ENCODE results near the gene TAF15. TPM values are rescaled to one million over a fixed set of nuclear protein-coding genes. Genes with fewer than 3 reads are reported as not detected.

Gene TAF15
- total RNA-seq, 2 donors from 2014 or later = 112 to 143 TPM

DNA sequence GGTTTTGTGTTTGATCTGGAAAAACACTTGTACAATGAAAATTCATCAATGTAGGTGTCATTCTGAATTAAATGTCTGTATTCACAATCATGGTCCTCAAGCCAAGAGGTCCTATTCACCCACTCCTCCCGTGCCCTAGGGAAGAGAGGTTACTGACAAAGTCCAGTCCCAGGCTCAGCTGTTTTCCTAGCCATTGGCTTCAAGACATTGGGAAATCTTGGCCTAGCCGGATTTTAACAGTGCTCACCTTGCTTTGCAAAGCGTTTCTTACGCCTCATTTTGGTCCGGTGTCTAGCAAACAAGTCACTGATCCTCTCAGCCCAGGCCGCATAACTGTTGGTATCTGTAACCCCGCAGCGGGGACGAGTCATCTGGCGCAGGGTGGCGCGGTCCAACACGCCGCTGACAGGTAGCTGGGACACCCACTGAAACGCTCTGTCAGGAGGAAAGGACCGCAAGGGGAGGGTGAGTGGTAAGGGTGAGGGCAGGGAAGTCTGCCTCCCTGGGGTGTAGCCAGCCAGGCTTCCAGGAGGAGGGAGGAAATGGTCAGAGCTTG lies 30.6 kb upstream of the TAF15 start:
- no peak for ATAC-seq
- intact Hi-C loops (cut with DNase I, micrococcal nuclease) = no loop called here
- DNase-seq = no peak

DNA sequence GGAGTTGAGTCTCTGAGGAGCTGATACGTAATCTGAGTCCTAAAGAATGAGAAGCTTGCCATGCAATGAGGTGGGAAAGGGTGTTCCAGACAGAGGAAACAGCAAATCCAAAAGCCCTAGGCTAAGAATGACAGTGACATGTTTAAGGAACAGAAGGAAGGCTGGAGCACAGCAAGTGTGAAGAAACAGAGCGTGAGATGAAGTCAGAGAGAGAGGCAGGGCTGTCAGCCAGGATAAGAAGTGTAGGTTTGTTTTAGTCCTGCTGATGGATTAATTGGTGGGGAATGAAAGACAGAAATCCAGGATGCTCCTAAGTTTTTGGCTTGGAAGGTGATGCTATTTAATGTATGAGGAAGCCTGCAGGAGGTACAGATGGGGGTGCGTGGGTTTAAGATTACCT lies 28.3 kb upstream of the TAF15 start:
- intact Hi-C loops (cut with DNase I, micrococcal nuclease) = no loop called here
- ATAC-seq = no peak
- no peak for DNase-seq

DNA sequence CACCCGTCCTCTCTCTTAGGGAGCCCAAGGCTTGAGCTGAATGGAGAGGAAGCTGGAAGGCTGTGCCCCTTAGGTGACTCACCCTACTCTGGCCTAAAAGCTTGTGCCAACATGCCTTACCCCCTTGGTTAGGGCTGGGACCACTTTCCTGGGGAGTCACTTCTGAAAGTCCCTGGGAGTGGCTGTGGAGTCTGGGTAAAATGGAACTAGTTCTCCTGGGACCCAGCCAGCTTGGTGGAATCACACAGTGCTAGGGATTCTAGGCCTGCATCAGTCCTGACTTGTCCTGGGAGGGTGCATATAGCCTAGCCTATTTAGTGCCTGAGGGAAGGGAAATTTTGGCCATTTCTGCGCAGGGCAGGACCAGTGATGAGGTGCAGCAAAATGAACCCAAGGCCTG lies 24.4 kb upstream of the TAF15 start:
- intact Hi-C loops (cut with DNase I, micrococcal nuclease) = no loop called here
- no peak for ATAC-seq

DNA sequence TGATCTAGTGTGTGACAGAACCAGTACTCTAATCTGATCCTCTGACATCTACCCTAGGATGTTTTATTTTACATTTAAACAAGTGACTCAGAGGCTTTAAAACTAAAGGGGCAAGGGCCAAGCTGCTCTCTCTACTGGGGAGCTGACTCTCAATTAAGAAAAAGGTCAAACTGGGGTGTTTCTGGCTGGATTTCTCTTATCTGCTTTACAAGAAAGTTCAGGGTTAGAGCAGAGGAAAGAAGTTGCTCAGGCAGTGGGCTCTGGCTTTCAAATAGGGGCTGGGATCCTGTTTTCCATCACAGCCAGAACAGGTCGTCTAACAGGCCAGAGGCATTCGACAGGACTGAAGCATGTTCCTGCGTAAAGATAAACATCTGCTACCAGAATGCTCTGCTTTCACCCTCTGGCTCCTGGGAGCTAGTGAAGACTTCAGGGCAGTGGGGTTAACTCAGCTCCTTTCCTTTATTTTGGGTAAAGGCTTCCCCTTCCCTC lies 22.3 kb upstream of the TAF15 start:
- peak; percentile 40 for ATAC-seq
- DNase-seq = peak in 1 of 2 donors; percentile 30
- intact Hi-C loops (cut with DNase I, micrococcal nuclease) = no loop called here

More for the DNA sequence above, 24.4 kb upstream of the TAF15 start:
- DNase-seq = no peak

- peak; percentile 20 for ATAC-seq
- intact Hi-C loops (cut with DNase I, micrococcal nuclease) = no loop called here
- peak; percentile 2 to 24 for DNase-seq
Measured at GRCh38 chr17:35788477-35789368, 20.6 kb upstream of the TAF15 start.

GRCh38 chr17:35790841-35791240 lies 18.4 kb upstream of the TAF15 start:
- intact Hi-C loops (cut with DNase I, micrococcal nuclease) = no loop called here
- ATAC-seq = peak; percentile 13
- DNase-seq = peak; percentile 21 to 47

DNA sequence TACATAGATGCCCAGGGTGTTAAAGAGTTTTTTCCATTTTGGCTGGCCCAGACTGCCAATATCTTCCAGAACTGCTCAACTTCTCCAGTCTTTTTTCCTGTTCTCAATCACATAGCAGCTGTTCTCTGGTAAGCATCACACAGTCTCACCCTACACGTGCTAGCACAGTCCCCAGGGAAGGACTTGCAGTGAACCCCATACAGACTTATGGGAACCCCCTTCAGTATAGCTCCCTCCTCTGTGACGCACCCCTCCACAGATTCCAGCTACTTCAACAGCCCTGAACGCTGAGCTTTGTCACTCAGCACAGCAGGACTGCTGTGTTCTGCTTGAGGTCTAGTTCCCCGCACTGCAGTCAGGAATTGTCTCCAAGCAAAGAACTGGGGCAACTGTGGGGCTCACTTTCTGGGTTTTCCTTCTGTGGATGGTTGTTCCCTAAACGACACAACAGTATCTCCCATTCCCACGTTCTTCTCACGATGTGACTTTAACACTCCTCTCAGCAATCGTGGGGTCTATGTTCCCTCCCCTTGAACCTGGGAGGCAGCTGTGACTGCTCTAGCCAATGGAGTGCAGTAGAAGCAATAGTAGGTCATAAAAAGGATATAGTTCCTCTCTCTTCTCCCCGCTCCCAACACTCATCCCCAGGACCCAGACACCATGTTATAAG lies 17.5 kb upstream of the TAF15 start:
- DNase-seq (peak; percentile 1 to 16), ATAC-seq (no peak)
- intact Hi-C loops (cut with DNase I, micrococcal nuclease) = no loop called here

- ATAC-seq (no peak), DNase-seq (peak in 1 of 2 donors; percentile 17)
- intact Hi-C loops (cut with DNase I, micrococcal nuclease) = no loop called here
Measured at GRCh38 chr17:35793257-35793656, 16.0 kb upstream of the TAF15 start.

- intact Hi-C loops (cut with DNase I, micrococcal nuclease) = no loop called here
- ATAC-seq = peak; percentile 83
- DNase-seq = peak; percentile 85 to 86
Measured at GRCh38 chr17:35795007-35795870, 14.0 kb upstream of the TAF15 start, which contains the start of gene MMP28. MMP28 (minus strand) TSS chr17:35795641; CDS start chr17:35795377, 264 bp downstream.

DNA sequence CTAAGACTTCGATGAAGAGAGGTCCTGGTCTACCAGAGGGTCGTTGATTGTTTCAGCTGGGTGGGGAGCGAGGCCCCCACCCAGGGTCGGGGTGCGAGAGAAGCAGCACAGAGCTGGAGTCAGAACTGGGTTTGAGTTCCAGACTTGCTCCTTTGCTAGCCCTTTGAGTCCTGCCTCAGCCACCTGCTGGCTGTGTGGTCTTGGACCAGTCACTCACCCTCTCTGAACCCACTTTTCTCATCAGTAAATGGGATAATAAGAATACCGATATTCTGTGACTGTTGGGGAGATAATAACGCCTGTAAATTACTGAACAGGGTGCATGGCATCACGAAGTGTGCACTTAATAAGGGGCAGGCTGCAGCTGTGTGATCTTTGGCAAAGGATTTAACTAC lies 13.4 kb upstream of the TAF15 start:
- ATAC-seq = no peak
- intact Hi-C loops (cut with DNase I, micrococcal nuclease) = no loop called here
- no peak for DNase-seq

GRCh38 chr17:35796942-35797341 lies 12.3 kb upstream of the TAF15 start:
- intact Hi-C loops (cut with DNase I, micrococcal nuclease) = no loop called here
- DNase-seq = no peak
- no peak for ATAC-seq

DNA sequence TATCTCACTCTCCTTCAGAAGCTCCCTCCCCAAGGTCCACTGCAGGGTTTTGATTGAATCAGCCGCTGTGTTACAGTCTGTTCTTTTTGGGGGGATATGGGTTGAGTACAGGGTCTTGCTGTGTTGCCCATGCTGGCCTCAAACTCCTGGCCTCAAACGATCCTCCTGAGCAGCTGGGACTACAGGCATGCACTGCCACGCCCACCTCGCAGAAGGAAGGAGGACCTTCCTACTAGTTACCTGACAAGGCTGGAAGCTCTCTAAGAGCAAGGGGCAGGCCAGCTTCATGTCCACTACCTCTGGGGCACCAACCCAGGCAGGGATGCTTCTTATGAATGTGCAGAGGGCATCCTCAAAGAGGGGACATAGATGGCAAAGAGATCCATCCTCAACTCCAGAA lies 11.9 kb upstream of the TAF15 start:
- intact Hi-C loops (cut with DNase I, micrococcal nuclease) = no loop called here
- peak in 1 of 2 donors; percentile 52 for DNase-seq
- no peak for ATAC-seq

DNA sequence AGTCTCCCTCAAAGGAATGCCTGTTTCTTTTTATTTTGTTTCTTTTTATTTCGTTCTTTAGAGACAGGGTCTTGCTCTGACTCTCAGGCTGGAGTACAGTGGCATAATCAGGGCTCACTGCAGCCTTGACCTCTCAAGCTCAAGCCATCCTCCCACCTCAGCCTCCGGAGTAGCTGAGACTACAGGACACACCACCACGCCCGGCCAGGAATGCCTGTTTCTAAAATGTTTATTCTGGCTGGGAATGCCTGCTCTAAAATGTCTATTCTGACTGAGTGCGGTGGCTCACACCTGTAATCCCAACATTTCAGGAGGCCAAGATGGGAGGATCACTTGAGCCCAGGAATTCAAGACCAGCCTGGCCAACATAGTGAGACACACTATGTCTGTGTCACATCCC lies 11.4 kb upstream of the TAF15 start:
- intact Hi-C loops (cut with DNase I, micrococcal nuclease) = no loop called here
- no peak for ATAC-seq
- no peak for DNase-seq

- intact Hi-C loops (cut with DNase I, micrococcal nuclease) = no loop called here
- DNase-seq (peak; percentile 72 to 86), ATAC-seq (peak; percentile 43)
Measured at GRCh38 chr17:35799942-35800341, 9.3 kb upstream of the TAF15 start.

DNA sequence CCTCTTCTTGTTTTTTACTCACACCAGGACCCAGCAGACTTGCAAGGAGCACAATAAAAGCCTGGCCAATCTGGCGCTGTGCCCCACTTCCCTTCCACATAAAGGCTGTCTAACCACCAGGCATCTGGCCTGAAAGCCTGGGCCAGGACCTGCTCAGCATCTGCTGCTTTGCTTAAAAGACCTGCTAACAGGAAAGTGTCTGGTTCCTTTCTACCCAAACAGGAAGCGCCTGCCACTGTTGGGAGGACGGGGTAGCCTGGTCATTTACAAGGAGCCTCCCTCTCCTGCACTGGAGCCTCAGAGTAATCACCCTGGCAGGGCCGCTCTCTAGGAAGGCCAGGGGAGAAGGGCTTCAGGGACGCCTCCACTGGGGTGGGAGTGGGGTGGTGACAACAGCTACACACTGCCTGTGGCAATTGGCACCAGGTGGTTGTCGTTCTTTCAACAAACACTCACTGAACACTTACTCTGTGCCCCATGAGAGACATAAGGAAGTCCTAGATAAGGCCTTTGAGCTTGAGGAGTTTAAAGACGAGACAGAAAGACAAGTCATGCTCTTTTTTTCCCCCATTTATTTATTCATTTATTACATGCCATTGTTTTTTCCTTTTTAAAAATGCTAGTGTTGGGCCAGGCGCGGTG lies 7.6 kb upstream of the TAF15 start:
- DNase-seq (peak; percentile 85 to 90), ATAC-seq (peak; percentile 49)
- intact Hi-C loops (cut with DNase I, micrococcal nuclease) = no loop called here

DNA sequence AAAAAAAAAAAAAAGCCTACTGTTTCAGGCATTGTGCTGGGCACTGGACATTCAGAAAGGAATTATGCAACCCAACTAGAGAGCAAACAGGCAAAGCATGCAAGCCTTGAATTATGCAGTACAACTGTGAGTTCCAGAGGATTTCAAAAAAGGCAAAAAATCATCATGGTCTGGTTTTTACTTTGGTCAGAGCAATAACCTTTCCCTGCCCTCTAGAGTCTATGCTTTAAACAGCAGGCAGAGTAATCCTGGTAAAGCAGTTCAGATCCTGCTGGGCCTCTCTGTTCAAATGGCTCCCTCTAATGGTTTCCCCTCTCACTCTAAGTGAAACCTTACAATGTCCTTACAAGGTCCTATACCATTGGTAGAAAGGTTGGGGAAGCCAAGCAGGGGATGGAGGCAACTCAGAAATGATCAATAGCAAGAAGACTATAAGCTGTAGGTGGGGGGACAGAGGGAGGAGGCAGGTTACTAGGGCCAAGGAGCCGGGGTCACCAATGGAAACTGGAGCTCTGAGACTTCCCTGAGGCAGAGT lies 4.6 kb upstream of the TAF15 start:
- DNase-seq (no peak), ATAC-seq (peak; percentile 51)
- intact Hi-C loops (cut with DNase I, micrococcal nuclease) = loop anchor here (2.0 to 5.0 kb wide), 2 partner anchors 40 to 42 kb away; partner anchors contain the start of gene C17orf50 (in 1 of the 2)

GRCh38 chr17:35807371-35808144 lies 1.7 kb upstream of the TAF15 start:
- ATAC-seq (no peak), DNase-seq (no peak)
- intact Hi-C loops (cut with DNase I, micrococcal nuclease) = loop anchor here in 1 of 2 donors (5.0 kb wide), 1 partner anchor 45 kb away; the partner anchor contains the start of gene C17orf50
